OCI-LY1 (cell line): ENCODE data around the gene MECR.

Experiments used
- H2AFZ ChIP-seq: fragments of 200-600 bp; sonication (generic), shearing (Covaris generic); 2 replicates; pipeline ENCODE4 v1.6.0; 2014; ENCODE audit warnings: antibody characterized with exemption, mild to moderate bottlenecking, low read length
- H3F3A ChIP-seq: fragments of 200-600 bp; sonication (generic), shearing (Covaris generic); 2 replicates; pipeline ENCODE4 v1.6.0; 2014; ENCODE audit warnings: mild to moderate bottlenecking, antibody characterized with exemption, low read length, moderate library complexity; ENCODE audit not compliant: insufficient read depth
- H3K27ac ChIP-seq: fragments of 200-600 bp; sonication (generic); 2 replicates; pipeline ENCODE4 v1.5.1; 2014; ENCODE audit warnings: low read length, mixed run types, mild to moderate bottlenecking, low read depth; ENCODE audit not compliant: poor library complexity, severe bottlenecking
- H3K27me3 ChIP-seq: fragments of 200-600 bp; sonication (generic); 2 replicates; pipeline ENCODE4 v1.6.0; 2014; ENCODE audit warnings: antibody characterized with exemption, mild to moderate bottlenecking, low read length, moderate library complexity; ENCODE audit not compliant: insufficient read depth
- H3K36me3 ChIP-seq: fragments of 200-600 bp; sonication (generic); 2 replicates; pipeline ENCODE4 v1.6.1; 2014; ENCODE audit warnings: mild to moderate bottlenecking, antibody characterized with exemption, low read length, moderate library complexity, mixed read lengths; ENCODE audit not compliant: insufficient read depth
- H3K4me1 ChIP-seq: fragments of 200-600 bp; sonication (generic); 2 replicates; pipeline ENCODE4 v1.5.1; 2014; ENCODE audit warnings: mild to moderate bottlenecking, low read length, moderate library complexity; ENCODE audit not compliant: insufficient read depth, severe bottlenecking
- H3K4me2 ChIP-seq: fragments of 200-600 bp; sonication (generic), shearing (Covaris generic); 2 replicates; pipeline ENCODE4 v1.6.1; 2014; ENCODE audit warnings: low read length
- H3K4me3 ChIP-seq: fragments of 200-600 bp; sonication (generic); 2 replicates; pipeline ENCODE4 v1.5.1; 2014; ENCODE audit warnings: low read length, low read depth, mild to moderate bottlenecking, mixed read lengths; ENCODE audit not compliant: poor library complexity, severe bottlenecking
- H3K79me2 ChIP-seq: fragments of 200-600 bp; shearing (Covaris generic); 2 replicates; pipeline ENCODE4 v1.6.1; 2016; ENCODE audit warnings: mixed run types, low read length, mixed read lengths; ENCODE audit not compliant: insufficient read depth
- H3K9ac ChIP-seq: fragments of 200-600 bp; sonication (generic), shearing (Covaris generic); 2 replicates; pipeline ENCODE4 v1.6.1; 2014; ENCODE audit warnings: mild to moderate bottlenecking, low read length, mixed read lengths
- H3K9me2 ChIP-seq: fragments of 200-600 bp; sonication (generic), shearing (Covaris generic); 2 replicates; pipeline ENCODE4 v1.6.1; 2014; ENCODE audit warnings: low read depth, mild to moderate bottlenecking, low read length, mixed read lengths
- H3K9me3 ChIP-seq: fragments of 200-600 bp; shearing (Covaris generic); 2 replicates; pipeline ENCODE4 v1.6.1; 2014; ENCODE audit warnings: low read length, mixed read lengths
- H4K20me1 ChIP-seq: fragments of 200-600 bp; sonication (generic), shearing (Covaris generic); 2 replicates; pipeline ENCODE4 v1.6.0; 2016; ENCODE audit warnings: mild to moderate bottlenecking, low read length; ENCODE audit not compliant: insufficient read depth
- EZH2 ChIP-seq: fragments of 200-600 bp; sonication (generic), shearing (Covaris generic); IDR thresholded peaks from 2 replicates; pipeline ENCODE4 v1.8.0; 2017; ENCODE audit warnings: borderline replicate concordance, mixed run types, mild to moderate bottlenecking, antibody characterized with exemption, low read length, moderate library complexity, mixed read lengths
- TF ChIP-seq, protein P1 (sequence below): fragments of 200-600 bp; sonication (generic), shearing (Covaris generic); IDR thresholded peaks from 2 replicates; pipeline ENCODE4 v1.5.1; 2017; ENCODE audit warnings: mild to moderate bottlenecking, antibody characterized with exemption, low read length, moderate library complexity, mixed read lengths

MECR gene

GRCh38 chr1:29267321-29268070 lies 36.8 kb upstream of the MECR start:
- Histone ChIP-seq H3K4me3 (no peak overlapping the region), H3K36me3 (no peaks in the 10 kb centered on the region), H4K20me1 (no peaks in the 10 kb centered on the region), H3K27ac (no peak overlapping the region), H3K27me3 (no peaks in the 10 kb centered on the region; the same call in 1 of the 2 replicates), H3K4me1 (no peaks in the 10 kb centered on the region), H3K4me2 (no peak overlapping the region), H3K79me2 (no peaks in the 10 kb centered on the region), H2AFZ (no peak overlapping the region), H3K9me2 (no peaks in the 10 kb centered on the region), H3K9ac (no peak overlapping the region), H3K9me3 (no peaks in the 10 kb centered on the region), H3F3A (no peaks in the 10 kb centered on the region)
- TF ChIP-seq, protein P1, sequence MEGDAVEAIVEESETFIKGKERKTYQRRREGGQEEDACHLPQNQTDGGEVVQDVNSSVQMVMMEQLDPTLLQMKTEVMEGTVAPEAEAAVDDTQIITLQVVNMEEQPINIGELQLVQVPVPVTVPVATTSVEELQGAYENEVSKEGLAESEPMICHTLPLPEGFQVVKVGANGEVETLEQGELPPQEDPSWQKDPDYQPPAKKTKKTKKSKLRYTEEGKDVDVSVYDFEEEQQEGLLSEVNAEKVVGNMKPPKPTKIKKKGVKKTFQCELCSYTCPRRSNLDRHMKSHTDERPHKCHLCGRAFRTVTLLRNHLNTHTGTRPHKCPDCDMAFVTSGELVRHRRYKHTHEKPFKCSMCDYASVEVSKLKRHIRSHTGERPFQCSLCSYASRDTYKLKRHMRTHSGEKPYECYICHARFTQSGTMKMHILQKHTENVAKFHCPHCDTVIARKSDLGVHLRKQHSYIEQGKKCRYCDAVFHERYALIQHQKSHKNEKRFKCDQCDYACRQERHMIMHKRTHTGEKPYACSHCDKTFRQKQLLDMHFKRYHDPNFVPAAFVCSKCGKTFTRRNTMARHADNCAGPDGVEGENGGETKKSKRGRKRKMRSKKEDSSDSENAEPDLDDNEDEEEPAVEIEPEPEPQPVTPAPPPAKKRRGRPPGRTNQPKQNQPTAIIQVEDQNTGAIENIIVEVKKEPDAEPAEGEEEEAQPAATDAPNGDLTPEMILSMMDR, result no peak
- TF ChIP-seq EZH2, result no peak

- Histone ChIP-seq H3K27ac (no peak overlapping the region), H3K9me2 (no peaks in the 10 kb centered on the region), H3K79me2 (no peaks in the 10 kb centered on the region), H3F3A (no peaks in the 10 kb centered on the region), H3K4me3 (no peak overlapping the region), H3K4me2 (no peak overlapping the region), H3K9me3 (no peaks in the 10 kb centered on the region), H3K36me3 (no peaks in the 10 kb centered on the region), H3K9ac (no peak overlapping the region), H2AFZ (no peak overlapping the region), H3K4me1 (no peaks in the 10 kb centered on the region), H4K20me1 (no peaks in the 10 kb centered on the region), H3K27me3 (no peaks in the 10 kb centered on the region; the same call in 1 of the 2 replicates)
- TF ChIP-seq, protein P1, result no peak
- no peak for TF ChIP-seq EZH2
Observed at GRCh38 chr1:29266912-29267311, 36.2 kb upstream of the MECR start.

DNA sequence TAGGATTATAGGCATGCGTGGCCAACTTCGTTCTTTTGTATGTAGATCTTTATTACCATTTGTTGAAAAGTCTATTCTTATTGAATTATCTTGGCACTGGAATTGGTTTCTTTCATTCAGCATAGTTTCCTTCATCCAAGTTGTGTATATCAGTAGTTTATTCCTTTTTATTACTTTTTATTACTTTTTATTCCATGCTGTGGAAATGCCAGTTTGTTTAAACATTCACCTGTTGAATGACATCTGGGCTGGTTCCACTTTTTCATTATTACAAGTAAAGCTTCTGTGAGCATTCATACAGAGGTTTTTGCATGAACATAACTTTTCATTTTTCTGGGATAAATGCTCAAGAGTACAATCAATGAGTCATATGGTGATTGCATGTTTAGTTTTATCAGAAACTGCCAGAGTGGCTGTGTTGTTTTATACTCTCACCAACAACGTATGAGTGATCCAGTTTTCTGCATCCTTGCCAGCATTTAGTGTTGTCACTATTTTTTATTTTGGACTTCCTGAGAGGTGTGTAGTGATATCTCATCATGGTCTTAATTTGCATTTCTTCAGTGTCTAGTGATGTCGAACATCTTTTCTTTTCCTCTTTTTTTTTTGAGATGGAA lies 34.1 kb upstream of the MECR start:
- Histone ChIP-seq H3K4me2 (no peak overlapping the region), H3K36me3 (no peaks in the 10 kb centered on the region), H4K20me1 (no peaks in the 10 kb centered on the region), H3K9me2 (no peaks in the 10 kb centered on the region), H3K9me3 (no peaks in the 10 kb centered on the region), H3K27me3 (no peaks in the 10 kb centered on the region; the same call in 1 of the 2 replicates), H3K4me3 (no peak overlapping the region), H3K79me2 (no peaks in the 10 kb centered on the region), H3F3A (no peaks in the 10 kb centered on the region), H2AFZ (no peak overlapping the region), H3K27ac (no peak overlapping the region), H3K4me1 (no peaks in the 10 kb centered on the region), H3K9ac (no peak overlapping the region)
- no peak for TF ChIP-seq EZH2
- TF ChIP-seq, protein P1, result no peak
